Neural cell (in vitro differentiated cells): ENCODE measurements around the gene FLYWCH2. TPM values are rescaled to one million over a fixed set of nuclear protein-coding genes. Genes with fewer than 3 reads are reported as not detected.

ENCODE experiments used
- H2AFZ ChIP-seq: fragments of 200-600, 300-800 bp; sonication (generic), shearing (Covaris generic); 2 replicates; pipeline ENCODE4 v1.6.0; 2014; ENCODE audit warnings: low read depth, mild to moderate bottlenecking, antibody characterized with exemption, low read length, moderate library complexity
- H3F3A ChIP-seq: fragments of 200-600 bp; shearing (Covaris generic); 2 replicates; pipeline ENCODE4 v1.6.1; 2016; ENCODE audit warnings: mild to moderate bottlenecking, moderate library complexity, mixed read lengths, antibody characterized with exemption, low read length; ENCODE audit not compliant: insufficient read depth, poor library complexity, severe bottlenecking
- H3K27ac ChIP-seq: fragments of 200-600, 300-800 bp; sonication (generic), shearing (Covaris generic); 2 replicates; pipeline ENCODE4 v1.5.1; 2014; ENCODE audit warnings: mild to moderate bottlenecking, low read length, moderate library complexity
- H3K27me3 ChIP-seq: fragments of 300-800, 200-600 bp; sonication (generic), shearing (Covaris generic); 2 replicates; pipeline ENCODE4 v1.6.0; 2014; ENCODE audit warnings: mild to moderate bottlenecking, low read depth, low read length, moderate library complexity; ENCODE audit not compliant: insufficient read depth
- H3K36me3 ChIP-seq: fragments of 300-800, 200-600 bp; sonication (generic), shearing (Covaris generic); 2 replicates; pipeline ENCODE4 v1.5.1; 2014; ENCODE audit warnings: mild to moderate bottlenecking, antibody characterized with exemption, low read length, moderate library complexity; ENCODE audit not compliant: insufficient read depth
- H3K4me2 ChIP-seq: fragments of 300-800, 200-600 bp; sonication (generic), shearing (Covaris generic); 2 replicates; pipeline ENCODE4 v1.6.0; 2014; ENCODE audit warnings: mild to moderate bottlenecking, low read length
- H3K4me3 ChIP-seq: fragments of 300-800, 200-600 bp; sonication (generic), shearing (Covaris generic); 2 replicates; pipeline ENCODE4 v1.5.1; 2014; ENCODE audit warnings: mild to moderate bottlenecking, low read length, moderate library complexity
- H3K79me2 ChIP-seq: fragments of 200-600 bp; shearing (Covaris generic); replicated peaks from 2 replicates; pipeline ENCODE4 v1.6.0; 2014; ENCODE audit warnings: mild to moderate bottlenecking, low read length, moderate library complexity; ENCODE audit not compliant: insufficient read depth
- H3K9ac ChIP-seq: fragments of 300-800, 200-600 bp; sonication (generic), shearing (Covaris generic); 2 replicates; pipeline ENCODE4 v1.6.1; 2016; ENCODE audit warnings: mild to moderate bottlenecking, low read length, mixed read lengths
- H3K9me2 ChIP-seq: fragments of 200-600 bp; shearing (Covaris generic); 2 replicates; pipeline ENCODE4 v1.6.1; 2016; ENCODE audit warnings: mild to moderate bottlenecking, low read length, mixed read lengths; ENCODE audit not compliant: insufficient read depth
- H3K9me3 ChIP-seq: fragments of 200-600, 300-800 bp; sonication (generic), shearing (Covaris generic); 2 replicates; pipeline ENCODE4 v1.6.1; 2016; ENCODE audit warnings: mild to moderate bottlenecking, mixed run types, low read length, moderate library complexity, mixed read lengths
- H4K20me1 ChIP-seq: fragments of 200-600 bp; shearing (Covaris generic); 2 replicates; pipeline ENCODE4 v1.6.1; 2016; ENCODE audit warnings: mild to moderate bottlenecking, mixed run types; ENCODE audit not compliant: insufficient read depth
- EP300 ChIP-seq: fragments of 450-650 bp; conservative IDR thresholded peaks from 2 replicates; pipeline ENCODE4 v1.6.1; 2014; ENCODE audit warnings: antibody characterized with exemption, mild to moderate bottlenecking, moderate library complexity; ENCODE audit not compliant: poor library complexity, severe bottlenecking
- EZH2 ChIP-seq: fragments of 200-600, 300-800 bp; shearing (Covaris generic), sonication (generic); IDR thresholded peaks from 2 replicates; pipeline ENCODE4 v1.6.1; 2014; ENCODE audit warnings: antibody characterized with exemption, low read length, borderline replicate concordance, mild to moderate bottlenecking; ENCODE audit not compliant: insufficient read depth, poor library complexity, severe bottlenecking
- MXI1 ChIP-seq: fragments of 450-650 bp; conservative IDR thresholded peaks from 2 replicates; pipeline ENCODE4 v1.6.1; 2014; ENCODE audit warnings: antibody characterized with exemption, mild to moderate bottlenecking; ENCODE audit not compliant: poor library complexity, severe bottlenecking
- POLR2AphosphoS5 ChIP-seq: IDR thresholded peaks from 2 replicates; pipeline ENCODE4 v1.6.1; 2012
- RAD21 ChIP-seq: fragments of 450-650 bp; conservative IDR thresholded peaks from 2 replicates; pipeline ENCODE4 v1.6.1; 2014; ENCODE audit warnings: antibody characterized with exemption, mild to moderate bottlenecking, moderate library complexity
- REST ChIP-seq: IDR thresholded peaks from 2 replicates; pipeline ENCODE4 v1.6.1; 2012; ENCODE audit warnings: borderline replicate concordance
- SMC3 ChIP-seq: fragments of 450-650 bp; conservative IDR thresholded peaks from 2 replicates; pipeline ENCODE4 v1.6.1; 2014; ENCODE audit warnings: antibody characterized with exemption, mild to moderate bottlenecking, moderate library complexity; ENCODE audit not compliant: poor library complexity
- TAF1 ChIP-seq: IDR thresholded peaks from 2 replicates; pipeline ENCODE4 v1.6.1; 2012; ENCODE audit warnings: low read depth
- polyA plus RNA-seq: library from polyadenylated mRNA; depleted of rRNA; stranded (reverse); fragments of >200 nt; gene quantifications from 2 replicates; pipeline ENCODE4 v1.2.3, GENCODE V29; 2014
- TF ChIP-seq, protein P1 (sequence below): fragments of 450-650 bp; IDR thresholded peaks from 2 replicates; pipeline ENCODE4 v1.5.1; 2014; ENCODE audit warnings: antibody characterized with exemption, mild to moderate bottlenecking, moderate library complexity; ENCODE audit not compliant: poor library complexity, severe bottlenecking

The FLYWCH2 gene
- polyA plus RNA-seq, 1 donor from 2014 or later: 193 TPM

- Histone ChIP-seq H3K9me2 (no peaks in the 10 kb centered on the region), H3K9ac (no peak overlapping the region), H3K27me3 (peaks cover 28% of the 10 kb centered on the region), H3K27ac (no peak overlapping the region), H4K20me1 (no peaks in the 10 kb centered on the region), H3F3A (no peaks in the 10 kb centered on the region), H3K9me3 (no peaks in the 10 kb centered on the region), H3K36me3 (no peaks in the 10 kb centered on the region), H3K4me2 (no peak overlapping the region), H3K4me3 (no peak overlapping the region), H2AFZ (no peak overlapping the region), H3K79me2 (no peaks in the 10 kb centered on the region)
- TF ChIP-seq SMC3: no peak
- TF ChIP-seq TAF1: no peak
- TF ChIP-seq, protein P1, sequence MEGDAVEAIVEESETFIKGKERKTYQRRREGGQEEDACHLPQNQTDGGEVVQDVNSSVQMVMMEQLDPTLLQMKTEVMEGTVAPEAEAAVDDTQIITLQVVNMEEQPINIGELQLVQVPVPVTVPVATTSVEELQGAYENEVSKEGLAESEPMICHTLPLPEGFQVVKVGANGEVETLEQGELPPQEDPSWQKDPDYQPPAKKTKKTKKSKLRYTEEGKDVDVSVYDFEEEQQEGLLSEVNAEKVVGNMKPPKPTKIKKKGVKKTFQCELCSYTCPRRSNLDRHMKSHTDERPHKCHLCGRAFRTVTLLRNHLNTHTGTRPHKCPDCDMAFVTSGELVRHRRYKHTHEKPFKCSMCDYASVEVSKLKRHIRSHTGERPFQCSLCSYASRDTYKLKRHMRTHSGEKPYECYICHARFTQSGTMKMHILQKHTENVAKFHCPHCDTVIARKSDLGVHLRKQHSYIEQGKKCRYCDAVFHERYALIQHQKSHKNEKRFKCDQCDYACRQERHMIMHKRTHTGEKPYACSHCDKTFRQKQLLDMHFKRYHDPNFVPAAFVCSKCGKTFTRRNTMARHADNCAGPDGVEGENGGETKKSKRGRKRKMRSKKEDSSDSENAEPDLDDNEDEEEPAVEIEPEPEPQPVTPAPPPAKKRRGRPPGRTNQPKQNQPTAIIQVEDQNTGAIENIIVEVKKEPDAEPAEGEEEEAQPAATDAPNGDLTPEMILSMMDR: no peak
- no peak for TF ChIP-seq EZH2
Observed at GRCh38 chr16:2854700-2855309, 28.2 kb upstream of the FLYWCH2 start.

DNA sequence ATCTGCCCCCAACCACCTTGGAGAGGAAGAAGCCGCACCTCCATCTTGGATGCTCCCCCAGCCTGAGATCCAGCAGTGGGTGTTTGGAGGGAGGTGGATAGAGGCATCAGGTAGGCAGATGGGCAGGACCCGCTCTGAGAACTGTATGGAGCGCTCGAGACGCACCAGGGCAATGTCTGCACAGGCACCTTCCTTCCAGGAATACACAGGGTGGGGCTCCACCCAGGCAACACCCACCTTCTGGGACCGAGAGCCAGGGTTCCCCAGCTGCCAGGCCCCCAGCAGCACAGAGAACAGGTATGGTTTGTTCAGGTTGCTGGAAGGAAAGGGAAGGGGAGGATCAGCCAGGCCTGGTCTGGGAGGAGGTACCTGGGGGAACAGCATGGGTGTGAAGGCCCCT, 27.5 kb upstream of the FLYWCH2 start:
- Histone ChIP-seq H3K9ac (no peak overlapping the region), H2AFZ (no peak overlapping the region), H3K4me2 (no peak overlapping the region), H3K79me2 (no peaks in the 10 kb centered on the region), H3K9me3 (no peaks in the 10 kb centered on the region), H3K4me3 (no peak overlapping the region), H3K27me3 (peaks cover 35% of the 10 kb centered on the region), H3K9me2 (no peaks in the 10 kb centered on the region), H3K27ac (no peak overlapping the region), H3K36me3 (no peaks in the 10 kb centered on the region), H4K20me1 (no peaks in the 10 kb centered on the region), H3F3A (no peaks in the 10 kb centered on the region)
- TF ChIP-seq MXI1: no peak
- no peak for TF ChIP-seq EZH2
- no peak for TF ChIP-seq REST
- TF ChIP-seq TAF1: no peak
- TF ChIP-seq EP300: no peak
- TF ChIP-seq POLR2AphosphoS5: no peak
- TF ChIP-seq, protein P1: no peak
- no peak for TF ChIP-seq RAD21
